HG03159 (cell line): ENCODE results near the gene NUDT4.
"Not testable (repeated sequence)": the region's sequence is repeated elsewhere in the genome, so short reads cannot be mapped to it uniquely, and the experiment has no call there.

Experiments
- ATAC-seq: cut with Tn5 transposase; IDR thresholded peaks from one replicate; pipeline ENCODE4 v1.9.1; 2021; ENCODE audit warnings: mild to moderate bottlenecking, moderate library complexity; ENCODE audit not compliant: unreplicated experiment

NUDT4 gene

GRCh38 chr12:93399183-93399863, 21.6 kb downstream of the NUDT4 start:
- peak; percentile 76 for ATAC-seq

GRCh38 chr12:93402333-93403311, 24.9 kb downstream of the NUDT4 start:
- ATAC-seq: no peak

GRCh38 chr12:93403988-93404803, 26.5 kb downstream of the NUDT4 start:
- no peak for ATAC-seq

DNA sequence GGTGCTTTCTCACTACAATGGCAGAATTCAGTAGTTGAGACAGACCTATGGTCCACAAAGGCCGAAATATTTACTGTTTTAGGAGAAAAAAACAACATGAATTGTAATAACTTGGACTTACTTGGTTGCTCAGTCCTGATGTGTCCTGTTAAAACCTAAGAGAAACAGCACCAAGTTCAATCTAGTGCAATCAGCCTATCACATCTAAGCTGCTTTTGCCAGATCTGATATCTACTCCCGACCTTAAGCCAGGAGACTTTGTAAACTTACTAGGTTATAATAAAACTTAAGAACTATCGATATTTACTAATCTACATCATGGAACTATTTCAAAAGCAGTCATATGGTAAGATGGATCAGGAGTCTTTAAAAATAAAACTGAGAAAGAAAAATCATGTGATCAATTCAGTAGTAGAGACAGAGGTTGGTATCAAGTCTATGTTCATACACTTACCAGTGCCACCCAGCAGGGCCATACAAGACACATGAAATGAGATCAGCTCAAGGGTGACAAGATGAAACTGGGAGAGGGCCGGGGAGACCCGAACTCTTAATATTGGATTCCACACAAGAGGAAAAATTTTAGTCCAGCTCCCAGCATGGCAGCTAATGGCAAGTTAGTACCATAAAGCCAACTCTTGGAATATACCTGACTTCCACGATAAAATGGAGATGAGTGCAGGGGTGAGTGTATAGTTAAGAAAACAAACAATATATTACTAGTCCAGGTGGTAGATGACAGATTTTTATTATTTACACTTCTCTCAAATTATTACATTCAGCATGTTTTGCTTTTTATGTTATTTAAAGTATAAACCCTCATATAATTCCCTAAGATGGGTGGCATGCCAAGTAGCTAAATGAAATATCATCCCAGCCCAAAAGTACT, 27.5 kb downstream of the NUDT4 start:
- no peak for ATAC-seq

DNA sequence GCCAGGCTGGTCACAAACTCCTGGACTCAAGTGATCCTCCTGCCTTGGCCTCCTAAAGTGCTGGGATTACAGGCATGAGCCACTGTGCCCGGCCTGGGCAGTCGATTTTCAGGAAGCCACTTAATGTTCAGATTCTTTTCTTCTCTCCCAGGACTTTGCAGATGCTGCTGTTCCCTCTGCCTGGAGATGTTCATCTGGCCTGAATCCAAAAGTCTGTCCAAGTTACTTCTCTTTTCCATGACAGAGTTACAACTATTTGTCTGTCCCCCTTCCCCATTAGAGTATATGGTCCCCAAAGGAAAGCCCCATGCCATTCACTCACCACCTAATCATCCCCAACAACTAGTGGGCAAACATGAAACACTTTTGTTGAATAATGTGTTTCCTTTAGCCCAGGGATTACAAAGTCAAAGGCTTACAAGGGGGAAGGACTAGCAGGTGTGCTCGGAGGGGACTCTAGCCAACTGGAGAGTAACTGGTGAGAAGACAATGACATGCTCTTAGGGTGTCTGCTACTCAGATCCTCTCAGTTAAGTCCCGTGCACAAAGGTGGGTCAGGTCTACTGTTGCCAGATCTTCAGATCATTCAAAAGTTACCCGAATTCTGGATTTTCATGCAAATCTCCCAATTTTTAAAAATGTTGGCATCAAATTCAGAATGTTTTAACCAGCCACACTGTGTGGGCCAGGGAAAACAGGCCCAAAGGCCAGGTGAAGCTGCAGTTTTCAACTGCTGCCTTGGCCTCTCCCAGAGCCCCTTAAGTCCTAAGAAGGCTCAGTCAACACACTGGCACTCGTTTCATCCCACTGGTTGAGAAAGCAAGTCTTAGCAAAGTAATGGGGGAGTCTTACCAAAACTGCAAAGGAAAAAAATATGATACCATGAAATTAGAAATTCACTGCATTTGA, 29.6 kb downstream of the NUDT4 start:
- ATAC-seq: no peak

- ATAC-seq: no peak
Measured at GRCh38 chr12:93407963-93408283, 30.2 kb downstream of the NUDT4 start.

DNA sequence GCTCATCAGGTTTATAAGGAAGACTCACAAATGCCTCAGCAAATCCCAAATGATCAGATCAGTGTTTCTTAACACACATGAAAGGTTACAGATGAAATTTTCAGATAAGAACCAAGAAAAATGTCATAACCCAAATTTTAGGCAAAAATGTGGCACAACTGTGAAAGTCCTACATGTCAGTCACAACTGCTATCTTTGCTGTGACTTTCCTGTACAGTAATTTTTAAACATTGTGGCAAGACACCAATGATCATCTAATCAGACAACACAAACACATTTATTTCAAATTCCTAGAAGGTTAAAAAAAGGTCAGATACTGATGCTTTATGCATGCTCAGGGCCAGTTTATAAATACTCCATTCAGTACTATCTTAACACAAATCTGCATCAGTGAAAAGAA, 31.1 kb downstream of the NUDT4 start:
- ATAC-seq: no peak

GRCh38 chr12:93409343-93410187, 31.8 kb downstream of the NUDT4 start:
- ATAC-seq: not testable (repeated sequence)

- ATAC-seq: not testable (repeated sequence)
Measured at GRCh38 chr12:93411060-93411459, 33.3 kb downstream of the NUDT4 start.

GRCh38 chr12:93412396-93412795, 34.7 kb downstream of the NUDT4 start:
- not testable (repeated sequence) for ATAC-seq

- no peak for ATAC-seq
Measured at GRCh38 chr12:93413064-93413463, 35.3 kb downstream of the NUDT4 start.

GRCh38 chr12:93415723-93416464, 38.2 kb downstream of the NUDT4 start:
- peak; percentile 62 for ATAC-seq

- no peak for ATAC-seq
Measured at GRCh38 chr12:93417967-93418480, 40.3 kb downstream of the NUDT4 start.

DNA sequence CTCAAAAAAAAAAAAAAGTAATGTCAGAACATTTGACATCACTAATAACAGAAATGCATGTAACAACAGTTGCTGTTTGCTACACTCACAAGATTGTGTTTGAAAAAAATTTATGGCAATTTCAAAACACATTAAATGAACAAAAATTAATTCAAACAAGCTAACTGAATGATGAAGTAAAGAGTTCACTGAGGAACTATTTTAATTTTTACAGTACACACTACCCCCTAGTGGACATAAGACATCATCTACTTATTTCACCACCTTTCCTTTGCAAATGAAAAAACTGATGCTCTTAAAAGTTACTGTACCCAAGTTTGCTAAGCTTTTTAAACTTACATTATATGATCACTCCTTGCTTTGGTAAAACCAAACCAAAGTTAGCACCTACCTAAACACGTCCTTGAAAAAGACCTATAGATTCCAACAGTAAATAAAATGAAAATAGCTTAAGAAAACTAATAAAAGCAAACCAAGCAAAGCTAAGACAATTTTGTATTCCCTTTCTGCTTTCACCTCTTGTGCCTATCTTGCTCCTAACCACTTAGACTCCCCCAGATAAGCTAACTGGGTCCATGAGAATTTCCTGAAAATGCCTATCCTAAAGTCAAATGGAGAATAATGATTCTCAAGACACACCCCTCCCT, 41.8 kb downstream of the NUDT4 start:
- ATAC-seq: no peak

DNA sequence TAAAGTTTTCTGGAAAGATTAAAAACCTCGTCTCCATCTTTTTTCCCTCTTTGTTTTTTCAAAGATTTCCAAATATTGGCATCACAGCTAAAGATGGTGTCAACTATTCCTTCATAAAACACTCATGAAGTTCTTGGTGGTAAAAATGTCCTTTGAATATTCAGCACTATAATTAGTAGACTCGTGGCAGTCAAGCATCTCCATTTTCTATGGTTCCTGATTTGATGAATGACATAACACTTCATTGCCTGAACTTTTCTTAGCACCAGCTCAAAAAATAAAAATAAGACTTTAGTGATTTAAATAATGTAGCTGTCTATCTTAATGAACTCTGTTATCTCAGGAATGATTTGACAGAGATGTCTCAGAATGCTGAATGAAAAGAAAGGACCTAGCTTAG, 44.3 kb downstream of the NUDT4 start:
- no peak for ATAC-seq

DNA sequence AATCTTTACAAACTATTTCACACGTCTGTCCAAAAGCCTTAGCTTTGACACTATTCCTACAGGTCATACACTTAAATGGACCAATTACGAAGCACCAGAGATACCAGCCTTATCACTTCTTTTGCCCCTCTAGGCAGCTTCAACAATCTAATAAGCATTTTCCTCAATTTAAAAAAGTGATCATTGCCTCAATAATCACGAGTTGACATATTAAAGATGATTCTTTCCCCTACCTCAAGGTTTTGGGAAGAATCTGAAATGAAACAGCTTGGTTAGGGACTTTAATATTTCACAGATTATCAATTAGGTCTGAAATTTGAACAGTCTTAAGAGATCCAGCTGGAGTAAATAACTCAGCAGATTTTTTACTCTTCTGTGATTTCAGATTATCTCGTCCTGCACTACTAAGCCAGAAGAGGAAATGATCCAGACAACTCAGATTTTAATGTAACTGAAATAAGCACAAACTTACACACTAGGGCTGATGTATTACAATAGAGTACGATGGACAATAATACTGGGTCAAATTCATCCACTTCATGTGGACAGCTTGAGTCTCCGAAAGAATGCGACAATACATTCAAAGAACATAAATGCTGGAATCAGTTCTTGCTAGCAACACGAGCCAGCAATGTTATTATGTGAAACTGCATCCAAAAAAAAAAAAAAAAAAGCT, 48.1 kb downstream of the NUDT4 start:
- ATAC-seq: no peak
